Measurements from ENCODE around the gene KLHL21.

DNA sequence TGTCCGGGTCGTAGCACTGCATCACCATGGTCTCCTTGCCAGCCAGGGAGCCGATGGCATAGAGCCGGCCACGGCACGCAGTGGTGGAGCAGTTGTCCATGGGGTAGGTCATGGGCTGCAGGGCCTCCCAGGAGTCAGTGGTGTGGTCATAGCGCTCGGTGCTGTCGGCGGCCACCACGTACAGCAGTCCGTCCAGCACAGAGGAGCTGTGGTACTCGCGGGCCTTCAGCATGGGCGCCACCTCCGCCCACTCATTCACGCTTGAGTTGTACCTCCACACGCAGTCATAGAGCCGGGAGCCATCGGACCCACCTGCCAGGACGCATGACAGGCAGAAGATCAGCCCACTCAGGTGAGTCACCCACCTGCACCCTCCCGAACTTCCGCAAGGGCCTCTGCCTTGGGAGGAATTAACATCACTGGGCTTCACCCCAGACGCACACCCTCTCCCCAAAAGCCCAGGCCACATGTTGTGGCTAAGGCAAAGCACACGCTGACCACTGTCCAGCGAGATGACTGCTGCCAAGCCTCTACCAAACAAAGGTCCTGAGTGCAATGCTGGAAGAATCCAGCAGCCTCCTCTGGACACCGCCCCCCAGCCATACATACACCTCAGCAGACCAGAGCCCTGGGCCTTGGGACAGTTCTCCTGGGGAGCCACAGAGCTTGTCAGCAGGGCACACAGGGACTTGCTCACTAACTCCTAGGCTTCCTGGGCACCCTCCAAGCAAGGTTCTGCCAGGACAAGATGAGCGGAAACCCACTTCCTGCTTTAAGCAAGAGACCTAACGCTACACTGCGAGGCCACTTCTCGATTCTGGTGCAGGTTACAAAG lies 3.3 kb downstream of the KLHL21 start:
- TF ChIP-seq, protein P1, sequence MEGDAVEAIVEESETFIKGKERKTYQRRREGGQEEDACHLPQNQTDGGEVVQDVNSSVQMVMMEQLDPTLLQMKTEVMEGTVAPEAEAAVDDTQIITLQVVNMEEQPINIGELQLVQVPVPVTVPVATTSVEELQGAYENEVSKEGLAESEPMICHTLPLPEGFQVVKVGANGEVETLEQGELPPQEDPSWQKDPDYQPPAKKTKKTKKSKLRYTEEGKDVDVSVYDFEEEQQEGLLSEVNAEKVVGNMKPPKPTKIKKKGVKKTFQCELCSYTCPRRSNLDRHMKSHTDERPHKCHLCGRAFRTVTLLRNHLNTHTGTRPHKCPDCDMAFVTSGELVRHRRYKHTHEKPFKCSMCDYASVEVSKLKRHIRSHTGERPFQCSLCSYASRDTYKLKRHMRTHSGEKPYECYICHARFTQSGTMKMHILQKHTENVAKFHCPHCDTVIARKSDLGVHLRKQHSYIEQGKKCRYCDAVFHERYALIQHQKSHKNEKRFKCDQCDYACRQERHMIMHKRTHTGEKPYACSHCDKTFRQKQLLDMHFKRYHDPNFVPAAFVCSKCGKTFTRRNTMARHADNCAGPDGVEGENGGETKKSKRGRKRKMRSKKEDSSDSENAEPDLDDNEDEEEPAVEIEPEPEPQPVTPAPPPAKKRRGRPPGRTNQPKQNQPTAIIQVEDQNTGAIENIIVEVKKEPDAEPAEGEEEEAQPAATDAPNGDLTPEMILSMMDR (conservative IDR thresholded peaks at IDR 0.05; ENCODE audit: low read depth, low read length): no peak
- TF ChIP-seq POLR2A (IDR thresholded peaks at IDR 0.05; ENCODE audit: low read depth, low read length): no peak
- TF ChIP-seq, protein P2, sequence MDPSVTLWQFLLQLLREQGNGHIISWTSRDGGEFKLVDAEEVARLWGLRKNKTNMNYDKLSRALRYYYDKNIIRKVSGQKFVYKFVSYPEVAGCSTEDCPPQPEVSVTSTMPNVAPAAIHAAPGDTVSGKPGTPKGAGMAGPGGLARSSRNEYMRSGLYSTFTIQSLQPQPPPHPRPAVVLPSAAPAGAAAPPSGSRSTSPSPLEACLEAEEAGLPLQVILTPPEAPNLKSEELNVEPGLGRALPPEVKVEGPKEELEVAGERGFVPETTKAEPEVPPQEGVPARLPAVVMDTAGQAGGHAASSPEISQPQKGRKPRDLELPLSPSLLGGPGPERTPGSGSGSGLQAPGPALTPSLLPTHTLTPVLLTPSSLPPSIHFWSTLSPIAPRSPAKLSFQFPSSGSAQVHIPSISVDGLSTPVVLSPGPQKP (IDR thresholded peaks at IDR 0.05; ENCODE audit: borderline replicate concordance, low read depth, low read length): no peak
- TF ChIP-seq RAD21 (IDR thresholded peaks at IDR 0.05; ENCODE audit: low read length): no peak
- no peak for TF ChIP-seq RCOR1 (IDR thresholded peaks at IDR 0.05; ENCODE audit: insufficient replicate concordance, low read length)
- no peak for TF ChIP-seq SMC3 (IDR thresholded peaks at IDR 0.05; ENCODE audit: low read depth, low read length)
- TF ChIP-seq, protein P3, sequence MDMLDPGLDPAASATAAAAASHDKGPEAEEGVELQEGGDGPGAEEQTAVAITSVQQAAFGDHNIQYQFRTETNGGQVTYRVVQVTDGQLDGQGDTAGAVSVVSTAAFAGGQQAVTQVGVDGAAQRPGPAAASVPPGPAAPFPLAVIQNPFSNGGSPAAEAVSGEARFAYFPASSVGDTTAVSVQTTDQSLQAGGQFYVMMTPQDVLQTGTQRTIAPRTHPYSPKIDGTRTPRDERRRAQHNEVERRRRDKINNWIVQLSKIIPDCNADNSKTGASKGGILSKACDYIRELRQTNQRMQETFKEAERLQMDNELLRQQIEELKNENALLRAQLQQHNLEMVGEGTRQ (IDR thresholded peaks at IDR 0.05; ENCODE audit: low read depth, low read length): no peak
- TF ChIP-seq RFX5 (IDR thresholded peaks at IDR 0.05; ENCODE audit: low read depth, low read length): no peak
- no peak for TF ChIP-seq CEBPB (IDR thresholded peaks at IDR 0.05; ENCODE audit: low read depth, low read length)
- no peak for TF ChIP-seq BHLHE40 (IDR thresholded peaks at IDR 0.05; ENCODE audit: low read depth, low read length)
